Peyer's patch (tissue), 4 donors: ENCODE measurements around the gene MLH3. TPM values are rescaled to one million over a fixed set of nuclear protein-coding genes. Genes with fewer than 3 reads are reported as not detected.
A peak's percentile ranks its signal among the peaks of the same experiment; 100 is the strongest.

ENCODE experiments used
- DNase-seq, 3 donors: peaks; one replicate each; pipeline ENCODE4 v3.0.0-alpha.2; 2017 to 2019
- H3K27ac ChIP-seq, 4 donors: fragments of 200-600 bp; sonication (generic); one replicate each; pipeline ENCODE4 v1.5.1; 2016 to 2019
- H3K27me3 ChIP-seq, 2 donors: fragments of 200-600 bp; sonication (generic); one replicate each; pipeline ENCODE4 v1.5.1; 2019
- H3K36me3 ChIP-seq, 3 donors: fragments of 200-600 bp; sonication (generic); one replicate each; pipeline ENCODE4 v1.5.1; 2016 to 2019
- H3K4me1 ChIP-seq, 4 donors: fragments of 200-600 bp; sonication (generic); one replicate each; pipeline ENCODE4 v1.5.1; 2016 to 2019
- H3K4me3 ChIP-seq, 4 donors: fragments of 200-600 bp; sonication (generic); 1 replicate in 3 of 4; 2 replicates in 1 of 4; pipeline ENCODE4 v1.5.1; 2016 to 2019; ENCODE audit warnings: mild to moderate bottlenecking in 1 of 4
- H3K9me3 ChIP-seq, 4 donors: fragments of 200-600 bp; sonication (generic); one replicate each; pipeline ENCODE4 v1.5.1; 2016 to 2019; ENCODE audit warnings: mild to moderate bottlenecking in 1 of 4
- CTCF ChIP-seq, 6 experiments: fragments of 450-650 bp in 4 of 6; fragments of 200-600 bp in 2 of 6; sonication (generic) in 1 of 6; IDR thresholded peaks; one replicate each; pipeline ENCODE4 v1.5.1; 2017 to 2019; ENCODE audit warnings: antibody characterized with exemption in 6 of 6, mild to moderate bottlenecking in 3 of 6, moderate library complexity in 1 of 6
- POLR2A ChIP-seq, 2 donors: fragments of 450-650 bp; IDR thresholded peaks; one replicate each; pipeline ENCODE4 v1.5.1; 2017; ENCODE audit warnings: antibody characterized with exemption in 2 of 2, mild to moderate bottlenecking in 2 of 2, moderate library complexity in 2 of 2
- total RNA-seq, 4 donors: library from RNA; depleted of rRNA; stranded (reverse); fragments of >200 nt; gene quantifications; one replicate each; pipeline ENCODE4 v1.1.0, GENCODE V29; 2016

The MLH3 gene
- total RNA-seq, 4 donors from 2014 or later = 40.6 to 57.0 (median 48.5) TPM

GRCh38 chr14:74979442-74980397 lies 71.5 kb downstream of the MLH3 start:
- H3K36me3 ChIP-seq = no peaks in the 10 kb centered on the region
- H3K4me3 ChIP-seq = no peak overlapping the region
- H3K27ac ChIP-seq = peak overlapping the region in 1 of 4 donors; percentile 38
- TF ChIP-seq CTCF (IDR thresholded peaks at IDR 0.05) (no peak), POLR2A (IDR thresholded peaks at IDR 0.05) (no peak)
- DNase-seq = peak in 1 of 3 donors; percentile 44
- H3K9me3 ChIP-seq = no peaks in the 10 kb centered on the region
- H3K4me1 ChIP-seq = peaks cover 0 to 9% (median 0%) of the 10 kb centered on the region in 4 donors
- no peaks in the 10 kb centered on the region for H3K27me3 ChIP-seq

- peaks cover 0 to 16% (median 0%) of the 10 kb centered on the region in 4 donors for H3K4me1 ChIP-seq
- no peaks in the 10 kb centered on the region for H3K9me3 ChIP-seq
- DNase-seq = no peak
- peak overlapping the region in 1 of 4 donors; percentile 38 for H3K27ac ChIP-seq
- no peaks in the 10 kb centered on the region for H3K36me3 ChIP-seq
- H3K27me3 ChIP-seq = no peaks in the 10 kb centered on the region
- no peak overlapping the region for H3K4me3 ChIP-seq
- TF ChIP-seq POLR2A (IDR thresholded peaks at IDR 0.05) (no peak), CTCF (IDR thresholded peaks at IDR 0.05) (no peak)
These were observed 72.2 kb downstream of the MLH3 start for GRCh38 chr14:74979029-74979428.

- DNase-seq = peak in 1 of 3 donors; percentile 19
- TF ChIP-seq CTCF (IDR thresholded peaks at IDR 0.05) (no peak), POLR2A (IDR thresholded peaks at IDR 0.05) (no peak)
- H3K27ac ChIP-seq = no peak overlapping the region
- H3K36me3 ChIP-seq = no peaks in the 10 kb centered on the region
- H3K4me3 ChIP-seq = no peak overlapping the region
- H3K4me1 ChIP-seq = peaks cover 0 to 16% (median under 1%) of the 10 kb centered on the region in 4 donors
- no peaks in the 10 kb centered on the region for H3K27me3 ChIP-seq
- H3K9me3 ChIP-seq = no peaks in the 10 kb centered on the region
These were observed 72.8 kb downstream of the MLH3 start for GRCh38 chr14:74978416-74978947.

GRCh38 chr14:74977901-74978385 lies 73.3 kb downstream of the MLH3 start:
- no peaks in the 10 kb centered on the region for H3K27me3 ChIP-seq
- H3K4me3 ChIP-seq = no peak overlapping the region
- peaks cover 0 to 16% (median 1%) of the 10 kb centered on the region in 4 donors for H3K4me1 ChIP-seq
- DNase-seq = peak in 1 of 3 donors; percentile 18
- H3K27ac ChIP-seq = no peak overlapping the region
- no peaks in the 10 kb centered on the region for H3K9me3 ChIP-seq
- no peaks in the 10 kb centered on the region for H3K36me3 ChIP-seq
- TF ChIP-seq POLR2A (IDR thresholded peaks at IDR 0.05) = no peak
- no peak for TF ChIP-seq CTCF (IDR thresholded peaks at IDR 0.05)

GRCh38 chr14:74977164-74977900 lies 73.9 kb downstream of the MLH3 start:
- Histone ChIP-seq H3K9me3 (no peaks in the 10 kb centered on the region), H3K27me3 (no peaks in the 10 kb centered on the region), H3K4me1 (peaks cover 0 to 16% (median 1%) of the 10 kb centered on the region in 4 donors), H3K4me3 (no peak overlapping the region), H3K36me3 (no peaks in the 10 kb centered on the region), H3K27ac (no peak overlapping the region)
- TF ChIP-seq POLR2A (IDR thresholded peaks at IDR 0.05) = no peak
- TF ChIP-seq CTCF (IDR thresholded peaks at IDR 0.05) = no peak
- DNase-seq = peak in 1 of 3 donors; percentile 29
